Subcutaneous adipose tissue (tissue), 4 donors: Measurements from ENCODE around the gene STK32C. TPM values are rescaled to one million over a fixed set of nuclear protein-coding genes. Genes with fewer than 3 reads are reported as not detected.

ENCODE experiments used
- total RNA-seq, 4 donors: library from RNA; depleted of rRNA; stranded (reverse); fragments of >200 nt; gene quantifications; one replicate each; pipeline ENCODE4 v1.1.0, GENCODE V29; 2016
- TF ChIP-seq, protein P1 (sequence below): fragments of 450-650 bp; IDR thresholded peaks from one replicate; pipeline ENCODE4 v1.5.1; 2016; ENCODE audit warnings: low read depth, mild to moderate bottlenecking, control low read depth, antibody characterized with exemption, moderate library complexity

STK32C gene
- total RNA-seq, 4 donors from 2014 or later = 2.9 to 12.3 (median 10.9) TPM

DNA sequence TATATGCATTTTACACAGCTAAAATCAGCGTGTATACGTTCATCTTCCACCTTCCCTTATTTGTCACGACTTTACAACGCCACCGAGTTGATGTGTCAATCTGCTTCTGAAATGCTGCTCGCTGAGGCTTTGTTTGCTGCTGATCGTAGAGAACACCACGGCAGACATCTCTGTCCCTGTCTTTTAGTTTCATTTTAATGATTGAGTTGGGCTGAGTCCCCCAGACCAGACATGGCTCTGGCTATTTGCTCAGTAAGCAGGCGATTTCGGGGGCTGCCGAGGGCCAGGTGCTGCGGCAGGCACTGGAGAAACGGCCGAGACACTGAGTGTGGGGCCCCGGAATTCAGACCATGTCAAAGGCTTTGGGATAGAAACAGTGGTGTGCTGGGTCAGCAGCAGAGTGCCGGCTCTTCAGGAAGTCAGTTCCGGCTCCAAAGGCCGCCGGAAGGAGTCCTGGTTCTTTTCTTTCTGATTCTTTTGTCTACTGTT, 29.2 kb upstream of the STK32C start:
- TF ChIP-seq, protein P1, sequence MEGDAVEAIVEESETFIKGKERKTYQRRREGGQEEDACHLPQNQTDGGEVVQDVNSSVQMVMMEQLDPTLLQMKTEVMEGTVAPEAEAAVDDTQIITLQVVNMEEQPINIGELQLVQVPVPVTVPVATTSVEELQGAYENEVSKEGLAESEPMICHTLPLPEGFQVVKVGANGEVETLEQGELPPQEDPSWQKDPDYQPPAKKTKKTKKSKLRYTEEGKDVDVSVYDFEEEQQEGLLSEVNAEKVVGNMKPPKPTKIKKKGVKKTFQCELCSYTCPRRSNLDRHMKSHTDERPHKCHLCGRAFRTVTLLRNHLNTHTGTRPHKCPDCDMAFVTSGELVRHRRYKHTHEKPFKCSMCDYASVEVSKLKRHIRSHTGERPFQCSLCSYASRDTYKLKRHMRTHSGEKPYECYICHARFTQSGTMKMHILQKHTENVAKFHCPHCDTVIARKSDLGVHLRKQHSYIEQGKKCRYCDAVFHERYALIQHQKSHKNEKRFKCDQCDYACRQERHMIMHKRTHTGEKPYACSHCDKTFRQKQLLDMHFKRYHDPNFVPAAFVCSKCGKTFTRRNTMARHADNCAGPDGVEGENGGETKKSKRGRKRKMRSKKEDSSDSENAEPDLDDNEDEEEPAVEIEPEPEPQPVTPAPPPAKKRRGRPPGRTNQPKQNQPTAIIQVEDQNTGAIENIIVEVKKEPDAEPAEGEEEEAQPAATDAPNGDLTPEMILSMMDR = no peak

DNA sequence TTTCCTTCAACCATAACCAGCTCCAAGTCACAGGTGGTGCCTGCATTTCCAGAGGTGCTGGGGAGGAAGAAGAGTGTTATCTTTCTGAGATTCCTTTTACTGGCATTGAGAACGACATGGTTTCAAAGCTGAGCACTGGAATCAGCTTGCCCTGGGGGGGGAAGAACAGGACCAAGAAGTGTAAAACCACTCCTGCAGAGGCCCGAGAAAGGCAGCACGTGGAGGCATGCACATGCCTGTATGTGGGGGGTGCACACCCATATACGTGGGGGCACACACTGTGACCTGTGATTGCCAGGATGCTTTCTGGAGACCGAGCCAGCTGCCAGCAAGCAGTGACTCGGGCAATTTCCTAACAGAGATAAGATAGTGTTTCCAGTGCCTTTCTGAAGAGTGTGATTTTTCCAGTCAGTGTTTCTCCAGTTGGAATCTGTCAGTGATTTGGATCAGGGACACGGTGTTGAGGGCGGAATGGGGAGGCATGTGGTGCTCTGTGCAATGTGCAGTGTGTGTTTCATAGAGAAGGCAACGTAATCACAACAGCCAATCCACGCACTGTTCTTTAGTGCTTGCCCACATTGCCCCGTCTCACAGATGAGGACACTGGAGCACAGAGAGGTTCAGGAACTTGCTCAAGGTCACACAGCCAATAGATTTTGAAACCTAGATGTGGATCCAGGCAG, 28.5 kb upstream of the STK32C start:
- TF ChIP-seq, protein P1 = no peak

DNA sequence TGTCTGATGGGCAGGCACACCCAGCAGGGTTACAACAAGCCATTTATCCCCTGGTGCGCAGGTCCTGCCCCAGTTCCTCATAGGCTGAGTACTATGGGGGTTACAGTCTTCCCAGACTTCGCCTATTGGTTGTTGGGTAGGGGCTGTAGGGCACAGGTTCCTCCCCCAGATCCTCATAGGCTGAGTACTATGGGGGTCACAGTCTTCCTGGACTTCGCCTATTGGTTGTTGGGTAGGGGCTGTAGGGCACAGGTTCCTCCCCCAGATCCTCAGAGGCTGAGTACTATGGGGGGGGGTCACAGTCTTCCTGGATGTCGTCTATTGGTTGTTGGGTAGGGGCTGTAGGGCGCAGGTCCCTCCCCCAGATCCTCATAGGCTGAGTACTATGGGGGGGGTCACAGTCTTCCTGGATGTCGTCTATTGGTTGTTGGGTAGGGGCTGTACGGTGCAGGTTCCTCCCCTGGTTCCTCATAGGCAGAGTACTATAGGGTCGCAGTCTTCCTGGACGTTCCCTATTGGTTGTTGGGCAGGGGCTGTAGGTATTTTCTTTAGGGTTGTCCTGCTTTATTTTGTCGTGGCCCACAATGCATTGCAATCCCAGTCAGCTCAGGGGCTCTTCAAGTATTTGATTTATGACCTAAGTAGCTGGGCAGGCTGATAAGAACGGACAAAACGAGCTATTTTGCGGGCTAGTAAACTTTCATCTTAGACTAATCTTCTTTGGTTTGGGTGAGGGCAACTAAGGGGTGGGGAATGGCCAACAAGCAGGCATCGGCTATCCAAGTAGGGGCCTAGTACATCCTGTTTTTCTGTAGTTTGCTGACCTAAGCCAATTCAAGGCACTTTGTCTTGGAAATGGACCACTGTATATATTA, 27.7 kb upstream of the STK32C start:
- TF ChIP-seq, protein P1 = no peak

DNA sequence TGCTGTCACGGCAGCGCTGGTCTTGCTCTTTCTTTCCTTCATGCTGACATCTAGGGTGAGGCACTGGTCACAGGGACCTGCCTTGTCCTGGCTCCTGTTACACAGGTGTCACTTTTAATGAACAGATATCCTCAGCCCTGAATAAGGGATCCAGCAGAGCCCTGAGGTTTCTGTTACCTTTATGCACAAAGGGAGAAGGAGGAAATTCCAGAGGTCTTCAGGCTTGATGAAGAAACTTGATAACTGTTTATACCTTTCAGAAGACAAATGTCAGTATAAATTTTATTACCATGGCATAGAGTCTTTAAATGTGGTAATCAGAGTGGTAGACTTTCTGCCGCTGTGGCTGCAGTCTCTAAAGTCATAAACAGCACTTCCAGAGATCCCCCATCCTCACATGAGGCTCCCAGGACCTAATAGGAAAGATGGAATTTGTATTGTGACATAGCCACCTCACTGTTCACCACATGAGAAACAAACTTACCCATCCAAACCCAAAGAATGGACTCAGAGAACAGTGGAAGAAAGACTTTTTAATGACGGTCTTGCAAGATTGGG, 27.0 kb upstream of the STK32C start:
- TF ChIP-seq, protein P1 = no peak

DNA sequence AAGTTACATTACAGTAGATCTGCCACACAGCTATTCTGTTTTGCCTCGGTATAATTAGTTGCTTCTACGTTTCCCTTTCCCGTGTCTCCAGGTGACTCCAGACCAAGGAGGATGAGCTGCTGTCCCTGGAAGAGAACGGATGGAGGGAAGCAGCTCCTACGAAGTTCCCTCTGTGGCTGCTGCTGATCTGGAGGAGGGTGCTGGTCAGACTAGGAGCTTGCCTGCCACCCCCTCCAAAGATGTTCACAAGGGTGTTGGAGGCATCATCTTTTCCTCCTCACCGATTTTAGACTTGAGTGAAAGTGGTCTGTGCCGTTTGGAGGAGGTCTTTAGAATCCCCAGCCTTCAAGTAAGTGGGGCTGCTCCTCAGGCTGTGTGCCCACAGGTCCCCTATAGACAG, 25.6 kb upstream of the STK32C start:
- TF ChIP-seq, protein P1 = no peak

DNA sequence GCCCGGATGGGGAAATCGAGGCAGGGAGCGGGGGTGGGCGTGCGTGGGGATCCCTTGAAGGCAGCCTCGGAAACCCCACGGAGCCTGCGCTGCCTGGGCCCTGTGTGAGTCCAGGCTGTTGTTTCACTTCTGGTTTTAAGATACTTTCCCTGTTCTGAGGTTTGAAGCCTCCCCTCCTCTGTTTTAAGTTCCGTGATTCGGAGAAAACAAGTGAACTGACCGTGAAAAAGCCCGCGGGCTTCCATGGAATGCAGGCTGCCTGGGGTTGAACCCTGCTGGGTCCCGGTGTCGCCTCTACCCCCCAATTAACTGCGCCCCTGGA, 24.6 kb upstream of the STK32C start:
- TF ChIP-seq, protein P1 = no peak
